Measurements from ENCODE around the gene ZNF385A.

DNA sequence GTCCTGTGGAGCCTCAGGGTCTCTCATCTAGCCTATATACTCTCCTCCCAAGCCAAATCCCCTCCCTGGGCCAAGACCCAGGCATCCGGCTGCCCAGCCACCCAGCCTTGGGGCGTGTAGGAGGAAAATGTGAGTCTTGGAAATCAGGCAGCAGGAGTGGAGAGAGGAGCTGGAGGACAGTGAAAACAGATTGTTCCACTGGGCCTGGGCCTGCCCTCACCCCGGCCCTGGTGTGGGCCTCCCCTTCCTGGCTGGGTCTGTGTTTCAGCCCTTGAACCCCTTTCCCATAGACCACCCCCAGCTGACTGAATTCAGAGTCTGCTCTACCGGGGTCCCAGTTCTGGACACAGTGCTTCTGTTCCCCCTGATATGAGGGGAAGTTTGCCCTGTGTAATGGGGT is 27.8 kb upstream of the ZNF385A start:
- TF ChIP-seq, protein P1, sequence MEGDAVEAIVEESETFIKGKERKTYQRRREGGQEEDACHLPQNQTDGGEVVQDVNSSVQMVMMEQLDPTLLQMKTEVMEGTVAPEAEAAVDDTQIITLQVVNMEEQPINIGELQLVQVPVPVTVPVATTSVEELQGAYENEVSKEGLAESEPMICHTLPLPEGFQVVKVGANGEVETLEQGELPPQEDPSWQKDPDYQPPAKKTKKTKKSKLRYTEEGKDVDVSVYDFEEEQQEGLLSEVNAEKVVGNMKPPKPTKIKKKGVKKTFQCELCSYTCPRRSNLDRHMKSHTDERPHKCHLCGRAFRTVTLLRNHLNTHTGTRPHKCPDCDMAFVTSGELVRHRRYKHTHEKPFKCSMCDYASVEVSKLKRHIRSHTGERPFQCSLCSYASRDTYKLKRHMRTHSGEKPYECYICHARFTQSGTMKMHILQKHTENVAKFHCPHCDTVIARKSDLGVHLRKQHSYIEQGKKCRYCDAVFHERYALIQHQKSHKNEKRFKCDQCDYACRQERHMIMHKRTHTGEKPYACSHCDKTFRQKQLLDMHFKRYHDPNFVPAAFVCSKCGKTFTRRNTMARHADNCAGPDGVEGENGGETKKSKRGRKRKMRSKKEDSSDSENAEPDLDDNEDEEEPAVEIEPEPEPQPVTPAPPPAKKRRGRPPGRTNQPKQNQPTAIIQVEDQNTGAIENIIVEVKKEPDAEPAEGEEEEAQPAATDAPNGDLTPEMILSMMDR (conservative IDR thresholded peaks at IDR 0.05; ENCODE audit: low read depth, low read length): no peak
- TF ChIP-seq EZH2 (IDR thresholded peaks at IDR 0.05; ENCODE audit: borderline replicate concordance, low read depth, low read length, poor library complexity, severe bottlenecking): no peak

Measured in A673 (cell line).